ENCODE data around the gene CELF4.

CELF4 gene

GRCh38 chr18:37438417-37439180 lies 127.0 kb downstream of the CELF4 start:
- Mint-ChIP-seq H3K4me1 (no peaks in the 10 kb centered on the region), H3K27ac (no peak overlapping the region), H3K4me3 (no peak overlapping the region), H3K27me3 (peaks cover 1% of the 10 kb centered on the region), H3K9me3 (no peaks in the 10 kb centered on the region), H3K36me3 (ENCODE audit: low read depth) (no peaks in the 10 kb centered on the region)
- no peak for DNase-seq
- no peak for ATAC-seq

GRCh38 chr18:37435996-37436395 lies 129.6 kb downstream of the CELF4 start:
- H3K27me3 Mint-ChIP-seq = no peaks in the 10 kb centered on the region
- no peaks in the 10 kb centered on the region for H3K4me1 Mint-ChIP-seq
- DNase-seq (no peak), ATAC-seq (no peak)
- H3K36me3 Mint-ChIP-seq (ENCODE audit: low read depth) = no peaks in the 10 kb centered on the region
- no peak overlapping the region for H3K4me3 Mint-ChIP-seq
- no peak overlapping the region for H3K27ac Mint-ChIP-seq
- no peaks in the 10 kb centered on the region for H3K9me3 Mint-ChIP-seq

- H3K4me3 Mint-ChIP-seq = no peak overlapping the region
- H3K9me3 Mint-ChIP-seq = no peaks in the 10 kb centered on the region
- ATAC-seq = no peak
- H3K27ac Mint-ChIP-seq = no peak overlapping the region
- H3K36me3 Mint-ChIP-seq (ENCODE audit: low read depth) = no peaks in the 10 kb centered on the region
- no peaks in the 10 kb centered on the region for H3K4me1 Mint-ChIP-seq
- no peak for DNase-seq
- no peaks in the 10 kb centered on the region for H3K27me3 Mint-ChIP-seq
Observed at GRCh38 chr18:37435150-37435867, 130.3 kb downstream of the CELF4 start.

GRCh38 chr18:37434161-37434860 lies 131.3 kb downstream of the CELF4 start:
- H3K4me1 Mint-ChIP-seq = no peaks in the 10 kb centered on the region
- no peak overlapping the region for H3K4me3 Mint-ChIP-seq
- H3K36me3 Mint-ChIP-seq (ENCODE audit: low read depth) = no peaks in the 10 kb centered on the region
- H3K27me3 Mint-ChIP-seq = no peaks in the 10 kb centered on the region
- ATAC-seq = no peak
- no peak for DNase-seq
- H3K27ac Mint-ChIP-seq = no peak overlapping the region
- H3K9me3 Mint-ChIP-seq = no peaks in the 10 kb centered on the region

GRCh38 chr18:37432436-37433195 lies 133.0 kb downstream of the CELF4 start:
- Mint-ChIP-seq H3K4me3 (no peak overlapping the region), H3K9me3 (no peaks in the 10 kb centered on the region), H3K27ac (no peak overlapping the region), H3K27me3 (no peaks in the 10 kb centered on the region), H3K36me3 (ENCODE audit: low read depth) (no peaks in the 10 kb centered on the region), H3K4me1 (no peaks in the 10 kb centered on the region)
- no peak for ATAC-seq
- DNase-seq = no peak

GRCh38 chr18:37430357-37431076 lies 135.1 kb downstream of the CELF4 start:
- ATAC-seq = no peak
- H3K27me3 Mint-ChIP-seq = no peaks in the 10 kb centered on the region
- H3K4me1 Mint-ChIP-seq = no peaks in the 10 kb centered on the region
- H3K4me3 Mint-ChIP-seq = no peak overlapping the region
- H3K36me3 Mint-ChIP-seq (ENCODE audit: low read depth) = no peaks in the 10 kb centered on the region
- no peak for DNase-seq
- H3K9me3 Mint-ChIP-seq = no peaks in the 10 kb centered on the region
- no peak overlapping the region for H3K27ac Mint-ChIP-seq

- Mint-ChIP-seq H3K4me1 (no peaks in the 10 kb centered on the region), H3K4me3 (no peak overlapping the region), H3K36me3 (ENCODE audit: low read depth) (no peaks in the 10 kb centered on the region), H3K27me3 (no peaks in the 10 kb centered on the region), H3K27ac (no peak overlapping the region), H3K9me3 (no peaks in the 10 kb centered on the region)
- DNase-seq (no peak), ATAC-seq (no peak)
Observed at GRCh38 chr18:37429791-37430190, 135.8 kb downstream of the CELF4 start.

GRCh38 chr18:37428288-37428974 lies 137.2 kb downstream of the CELF4 start:
- H3K4me1 Mint-ChIP-seq = no peaks in the 10 kb centered on the region
- no peaks in the 10 kb centered on the region for H3K27me3 Mint-ChIP-seq
- DNase-seq = no peak
- no peak overlapping the region for H3K27ac Mint-ChIP-seq
- H3K4me3 Mint-ChIP-seq = no peak overlapping the region
- no peaks in the 10 kb centered on the region for H3K36me3 Mint-ChIP-seq (ENCODE audit: low read depth)
- no peaks in the 10 kb centered on the region for H3K9me3 Mint-ChIP-seq
- ATAC-seq = no peak

GRCh38 chr18:37426586-37426985 lies 139.0 kb downstream of the CELF4 start:
- no peaks in the 10 kb centered on the region for H3K36me3 Mint-ChIP-seq (ENCODE audit: low read depth)
- no peak for ATAC-seq
- no peaks in the 10 kb centered on the region for H3K4me1 Mint-ChIP-seq
- H3K9me3 Mint-ChIP-seq = no peaks in the 10 kb centered on the region
- no peak for DNase-seq
- no peak overlapping the region for H3K4me3 Mint-ChIP-seq
- peaks cover 2% of the 10 kb centered on the region for H3K27me3 Mint-ChIP-seq
- H3K27ac Mint-ChIP-seq = no peak overlapping the region

- ATAC-seq = no peak
- peaks cover 2% of the 10 kb centered on the region for H3K27me3 Mint-ChIP-seq
- H3K4me3 Mint-ChIP-seq = no peak overlapping the region
- DNase-seq = no peak
- H3K27ac Mint-ChIP-seq = no peak overlapping the region
- no peaks in the 10 kb centered on the region for H3K9me3 Mint-ChIP-seq
- no peaks in the 10 kb centered on the region for H3K4me1 Mint-ChIP-seq
- no peaks in the 10 kb centered on the region for H3K36me3 Mint-ChIP-seq (ENCODE audit: low read depth)
Observed at GRCh38 chr18:37425222-37425621, 140.4 kb downstream of the CELF4 start.

GRCh38 chr18:37424507-37424906 lies 141.1 kb downstream of the CELF4 start:
- Mint-ChIP-seq H3K4me1 (no peaks in the 10 kb centered on the region), H3K9me3 (no peaks in the 10 kb centered on the region), H3K27me3 (peaks cover 2% of the 10 kb centered on the region), H3K4me3 (no peak overlapping the region), H3K27ac (no peak overlapping the region), H3K36me3 (ENCODE audit: low read depth) (no peaks in the 10 kb centered on the region)
- ATAC-seq = no peak
- no peak for DNase-seq

GRCh38 chr18:37422596-37422995 lies 143.0 kb downstream of the CELF4 start:
- H3K4me1 Mint-ChIP-seq = no peaks in the 10 kb centered on the region
- no peak for ATAC-seq
- DNase-seq = no peak
- no peaks in the 10 kb centered on the region for H3K9me3 Mint-ChIP-seq
- no peak overlapping the region for H3K4me3 Mint-ChIP-seq
- peaks cover 2% of the 10 kb centered on the region for H3K27me3 Mint-ChIP-seq
- H3K27ac Mint-ChIP-seq = no peak overlapping the region
- no peaks in the 10 kb centered on the region for H3K36me3 Mint-ChIP-seq (ENCODE audit: low read depth)

- DNase-seq (no peak), ATAC-seq (no peak)
- Mint-ChIP-seq H3K27ac (no peak overlapping the region), H3K4me1 (no peaks in the 10 kb centered on the region), H3K27me3 (peaks cover 2% of the 10 kb centered on the region), H3K9me3 (no peaks in the 10 kb centered on the region), H3K4me3 (no peak overlapping the region), H3K36me3 (ENCODE audit: low read depth) (no peaks in the 10 kb centered on the region)
Observed at GRCh38 chr18:37422116-37422515, 143.5 kb downstream of the CELF4 start.

All from activated naive CD8-positive, alpha-beta T cell treated with anti-CD3 and anti-CD28 coated beads, Interleukin-2, amount 50 U/mL, for 24 hours (primary cell).